ENCODE results near the gene CARM1.
"Not testable (repeated sequence)": the region's sequence is repeated elsewhere in the genome, so short reads cannot be mapped to it uniquely, and the experiment has no call there.

CARM1 gene

DNA sequence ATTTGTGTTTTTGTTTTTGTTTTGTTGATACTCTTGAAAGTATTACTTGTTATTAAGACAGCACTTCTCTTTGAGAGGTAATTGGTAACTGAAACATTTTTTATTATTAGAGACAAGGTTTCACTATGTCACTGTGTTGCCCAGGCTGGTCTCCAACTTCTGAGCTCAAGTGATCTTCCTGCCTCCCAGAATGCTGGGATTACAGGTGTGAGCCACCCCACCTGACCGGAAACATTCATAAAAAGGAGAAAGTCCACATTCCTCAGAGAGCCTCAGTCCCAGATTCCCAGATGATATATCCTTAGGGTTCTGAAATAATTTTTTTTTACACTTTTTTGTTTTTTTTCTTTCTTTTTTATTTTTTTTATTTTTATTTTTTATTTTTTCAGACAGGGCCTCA is 2.7 kb downstream of the CARM1 start:
- no peak for DNase-seq (ENCODE audit: low spot score)

GRCh38 chr19:10876459-10877240 is 5.3 kb downstream of the CARM1 start:
- peak; percentile 58 for DNase-seq (ENCODE audit: low spot score)

DNA sequence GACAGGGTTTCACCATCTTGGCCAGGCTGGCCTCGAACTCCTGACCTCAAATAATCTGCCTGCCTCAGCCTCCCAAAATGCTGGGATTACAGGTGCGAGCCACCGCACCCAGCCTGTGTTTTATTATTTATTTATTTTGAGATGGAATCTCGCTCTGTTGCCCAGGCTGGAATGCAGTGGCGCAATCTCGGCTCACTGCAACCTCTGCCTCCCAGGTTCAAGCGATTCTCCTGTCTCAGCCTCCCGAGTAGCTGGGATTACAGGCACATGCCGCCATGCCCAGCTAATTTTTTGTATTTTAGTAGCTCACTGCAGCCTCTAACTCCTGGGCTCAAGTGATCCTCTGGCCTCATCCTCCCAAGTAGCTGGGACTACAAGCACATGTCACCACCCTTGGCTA is 6.3 kb downstream of the CARM1 start:
- not testable (repeated sequence) for DNase-seq (ENCODE audit: low spot score)

DNA sequence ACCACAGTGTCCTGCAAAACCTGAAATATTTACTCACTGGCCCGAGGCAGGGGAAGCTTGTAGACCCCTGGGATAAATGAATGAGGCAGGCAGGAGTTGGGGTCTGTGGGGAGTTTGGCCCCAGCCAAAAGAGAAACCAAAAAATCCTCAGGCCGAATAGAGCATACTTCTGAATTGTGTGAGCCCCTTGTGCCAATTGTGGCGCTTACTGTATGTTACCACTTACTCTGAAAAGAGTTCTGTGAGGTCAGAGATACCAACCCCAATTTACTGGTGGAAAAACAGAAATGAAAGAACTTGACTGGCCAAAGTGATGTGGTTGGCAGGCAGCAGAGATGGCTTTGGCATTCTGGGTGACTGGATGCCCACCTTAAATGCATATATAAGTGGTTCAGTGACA is 6.9 kb downstream of the CARM1 start:
- DNase-seq (ENCODE audit: low spot score): no peak

- DNase-seq (ENCODE audit: low spot score): no peak
These were observed 10.2 kb downstream of the CARM1 start for GRCh38 chr19:10881403-10882107.

GRCh38 chr19:10882108-10882457 is 10.7 kb downstream of the CARM1 start:
- DNase-seq (ENCODE audit: low spot score): no peak

GRCh38 chr19:10884274-10884673 is 12.9 kb downstream of the CARM1 start:
- DNase-seq (ENCODE audit: low spot score): no peak

- DNase-seq (ENCODE audit: low spot score): no peak
These were observed 14.1 kb downstream of the CARM1 start for GRCh38 chr19:10885201-10886169.

DNA sequence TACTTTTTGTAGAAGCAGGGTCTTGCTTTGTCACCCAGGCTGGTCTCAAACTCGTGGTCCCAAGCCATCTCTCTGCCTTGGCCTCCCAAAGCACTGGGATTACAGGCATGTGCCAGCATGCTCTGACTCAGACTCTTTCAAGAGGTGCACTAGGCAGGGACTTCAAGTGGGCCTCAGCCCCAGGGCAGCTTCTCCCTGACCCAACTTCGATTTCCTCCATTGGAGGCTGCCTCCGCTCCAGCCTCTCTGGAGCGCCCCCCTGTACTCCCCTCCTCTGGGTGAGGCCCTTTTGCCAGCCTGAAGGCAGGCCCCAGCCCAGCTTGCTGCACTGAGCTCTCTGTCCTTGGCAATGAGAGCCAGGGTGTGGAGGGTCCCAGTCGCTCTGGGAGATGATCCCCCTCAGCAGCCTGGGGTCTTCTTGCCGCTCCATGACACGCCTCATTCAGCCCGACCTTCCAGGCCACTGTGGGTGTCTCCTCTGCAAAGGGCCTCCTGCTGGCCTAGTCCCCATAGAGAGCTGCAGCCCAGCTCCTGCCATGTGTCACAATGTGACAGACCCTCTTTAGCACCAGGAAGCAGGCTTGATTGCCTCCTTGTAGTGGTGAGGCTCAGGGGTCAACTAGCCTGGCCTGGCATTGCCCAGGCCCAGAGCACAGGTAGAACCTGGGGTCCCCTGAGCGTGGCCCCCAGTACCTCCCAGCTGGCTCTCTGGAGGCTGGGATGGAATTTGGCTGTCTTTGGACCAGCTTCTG is 16.4 kb downstream of the CARM1 start:
- no peak for DNase-seq (ENCODE audit: low spot score)

DNA sequence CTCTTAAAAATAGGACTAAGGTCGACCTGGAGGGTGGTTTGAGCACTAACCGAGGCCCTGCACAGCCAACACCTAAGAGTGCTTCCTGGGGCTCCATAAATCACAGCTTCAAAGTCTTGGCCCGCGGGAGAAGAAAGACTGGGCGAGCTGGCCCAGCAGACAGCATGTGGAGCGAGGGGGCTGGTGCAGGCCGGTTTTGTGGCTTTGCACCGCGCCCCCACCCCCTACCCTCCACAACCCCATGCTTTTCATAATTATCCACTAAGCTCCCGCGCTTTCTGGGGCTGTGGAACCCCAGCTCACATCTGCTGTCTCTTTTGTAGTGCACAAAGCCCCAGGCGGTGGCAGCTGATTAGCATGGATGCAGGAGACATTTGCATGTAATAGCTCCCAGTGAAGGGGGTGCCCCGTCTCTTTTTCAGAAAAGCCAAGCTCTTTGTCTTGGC is 17.1 kb downstream of the CARM1 start:
- DNase-seq (ENCODE audit: low spot score): peak; percentile 49

GRCh38 chr19:10889880-10890279 is 18.5 kb downstream of the CARM1 start:
- DNase-seq (ENCODE audit: low spot score): no peak

GRCh38 chr19:10891405-10892086 is 20.2 kb downstream of the CARM1 start:
- no peak for DNase-seq (ENCODE audit: low spot score)

GRCh38 chr19:10892256-10892655 is 20.9 kb downstream of the CARM1 start:
- DNase-seq (ENCODE audit: low spot score): no peak

- DNase-seq (ENCODE audit: low spot score): no peak
These were observed 23.5 kb downstream of the CARM1 start for GRCh38 chr19:10894911-10895213.

- no peak for DNase-seq (ENCODE audit: low spot score)
These were observed 24.0 kb downstream of the CARM1 start for GRCh38 chr19:10895363-10895762.

- DNase-seq (ENCODE audit: low spot score): no peak
These were observed 24.6 kb downstream of the CARM1 start for GRCh38 chr19:10895920-10896319.

DNA sequence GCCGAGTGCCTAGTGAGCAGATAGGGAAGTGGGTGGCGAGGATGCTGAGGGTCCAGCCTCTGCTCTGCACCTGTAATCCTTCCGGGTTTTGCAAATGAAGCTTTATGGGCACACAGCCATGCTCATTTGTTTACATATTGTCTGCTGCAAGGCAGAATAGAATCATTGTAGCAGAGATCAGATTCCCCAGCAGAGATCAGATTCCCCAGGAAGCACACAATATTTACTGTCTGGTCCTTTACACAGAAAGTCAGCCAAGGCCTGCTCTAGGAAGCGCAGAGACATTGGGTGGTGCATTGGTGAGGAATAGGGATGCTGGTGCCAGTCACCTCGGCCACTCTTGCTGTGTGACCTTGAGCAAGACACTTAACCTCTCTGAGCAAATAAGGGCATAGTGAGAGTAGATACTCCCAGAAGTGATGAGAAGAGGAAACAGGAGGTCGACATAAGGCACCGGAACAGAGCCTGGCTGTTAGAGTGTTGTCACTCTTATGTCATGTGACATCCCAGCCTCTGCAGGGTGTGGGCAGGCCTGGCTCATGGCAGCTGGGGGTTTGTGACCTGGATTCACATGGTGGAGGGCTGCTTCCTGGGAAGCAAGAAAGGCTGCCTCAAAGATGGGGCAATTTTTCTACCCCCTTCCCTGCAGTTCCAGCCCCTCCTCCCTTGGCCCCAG is 25.6 kb downstream of the CARM1 start:
- no peak for DNase-seq (ENCODE audit: low spot score)

- no peak for DNase-seq (ENCODE audit: low spot score)
These were observed 27.3 kb downstream of the CARM1 start for GRCh38 chr19:10898633-10899032.

- peak; percentile 42 for DNase-seq (ENCODE audit: low spot score)
These were observed 27.8 kb downstream of the CARM1 start for GRCh38 chr19:10899151-10899653.

- no peak for DNase-seq (ENCODE audit: low spot score)
These were observed 36.6 kb downstream of the CARM1 start for GRCh38 chr19:10907925-10908324.

Data from Ammon's horn (tissue), 1 donor.